ENCODE measurements around the gene INAVA.

INAVA gene

DNA sequence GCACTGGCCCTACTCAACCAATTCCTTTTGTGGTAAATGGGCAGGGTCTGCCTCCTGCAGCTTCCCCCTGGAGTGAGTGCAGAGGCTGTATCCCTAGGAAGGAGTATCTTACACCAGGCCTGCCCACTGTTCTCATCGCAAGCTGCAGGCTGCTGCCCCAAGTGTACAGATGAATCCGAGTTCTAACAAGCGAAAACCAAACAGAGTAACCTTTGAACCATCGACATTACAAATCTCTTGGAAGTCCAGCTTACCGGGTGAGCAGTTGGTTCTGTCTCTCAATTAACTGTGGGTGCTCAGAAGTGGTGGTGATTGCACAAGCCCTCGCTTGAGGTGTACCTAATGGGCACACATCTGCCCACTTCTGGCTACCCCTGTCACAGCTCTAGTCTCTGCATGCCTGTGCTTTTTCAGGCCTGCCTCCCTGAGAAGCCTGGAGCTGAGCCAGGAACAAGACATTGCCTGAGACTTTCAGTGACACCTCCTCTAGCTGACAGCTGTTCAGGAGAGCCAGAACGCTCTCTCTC is 22.7 kb downstream of the INAVA start:
- no peak for TF ChIP-seq RAD21 (IDR thresholded peaks at IDR 0.05; ENCODE audit: low read depth)
- TF ChIP-seq ZBTB7A (IDR thresholded peaks at IDR 0.05; ENCODE audit: low read depth) = no peak
- TF ChIP-seq, protein P1, sequence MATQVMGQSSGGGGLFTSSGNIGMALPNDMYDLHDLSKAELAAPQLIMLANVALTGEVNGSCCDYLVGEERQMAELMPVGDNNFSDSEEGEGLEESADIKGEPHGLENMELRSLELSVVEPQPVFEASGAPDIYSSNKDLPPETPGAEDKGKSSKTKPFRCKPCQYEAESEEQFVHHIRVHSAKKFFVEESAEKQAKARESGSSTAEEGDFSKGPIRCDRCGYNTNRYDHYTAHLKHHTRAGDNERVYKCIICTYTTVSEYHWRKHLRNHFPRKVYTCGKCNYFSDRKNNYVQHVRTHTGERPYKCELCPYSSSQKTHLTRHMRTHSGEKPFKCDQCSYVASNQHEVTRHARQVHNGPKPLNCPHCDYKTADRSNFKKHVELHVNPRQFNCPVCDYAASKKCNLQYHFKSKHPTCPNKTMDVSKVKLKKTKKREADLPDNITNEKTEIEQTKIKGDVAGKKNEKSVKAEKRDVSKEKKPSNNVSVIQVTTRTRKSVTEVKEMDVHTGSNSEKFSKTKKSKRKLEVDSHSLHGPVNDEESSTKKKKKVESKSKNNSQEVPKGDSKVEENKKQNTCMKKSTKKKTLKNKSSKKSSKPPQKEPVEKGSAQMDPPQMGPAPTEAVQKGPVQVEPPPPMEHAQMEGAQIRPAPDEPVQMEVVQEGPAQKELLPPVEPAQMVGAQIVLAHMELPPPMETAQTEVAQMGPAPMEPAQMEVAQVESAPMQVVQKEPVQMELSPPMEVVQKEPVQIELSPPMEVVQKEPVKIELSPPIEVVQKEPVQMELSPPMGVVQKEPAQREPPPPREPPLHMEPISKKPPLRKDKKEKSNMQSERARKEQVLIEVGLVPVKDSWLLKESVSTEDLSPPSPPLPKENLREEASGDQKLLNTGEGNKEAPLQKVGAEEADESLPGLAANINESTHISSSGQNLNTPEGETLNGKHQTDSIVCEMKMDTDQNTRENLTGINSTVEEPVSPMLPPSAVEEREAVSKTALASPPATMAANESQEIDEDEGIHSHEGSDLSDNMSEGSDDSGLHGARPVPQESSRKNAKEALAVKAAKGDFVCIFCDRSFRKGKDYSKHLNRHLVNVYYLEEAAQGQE (IDR thresholded peaks at IDR 0.05; ENCODE audit: low read depth) = no peak
- TF ChIP-seq FOXM1 (IDR thresholded peaks at IDR 0.05; ENCODE audit: borderline replicate concordance, low read depth) = no peak
- TF ChIP-seq TEAD4 (IDR thresholded peaks at IDR 0.05) = no peak
- no peak for TF ChIP-seq EGR1 (IDR thresholded peaks at IDR 0.05)
- no peak for TF ChIP-seq TCF12 (IDR thresholded peaks at IDR 0.05; ENCODE audit: low read depth)

DNA sequence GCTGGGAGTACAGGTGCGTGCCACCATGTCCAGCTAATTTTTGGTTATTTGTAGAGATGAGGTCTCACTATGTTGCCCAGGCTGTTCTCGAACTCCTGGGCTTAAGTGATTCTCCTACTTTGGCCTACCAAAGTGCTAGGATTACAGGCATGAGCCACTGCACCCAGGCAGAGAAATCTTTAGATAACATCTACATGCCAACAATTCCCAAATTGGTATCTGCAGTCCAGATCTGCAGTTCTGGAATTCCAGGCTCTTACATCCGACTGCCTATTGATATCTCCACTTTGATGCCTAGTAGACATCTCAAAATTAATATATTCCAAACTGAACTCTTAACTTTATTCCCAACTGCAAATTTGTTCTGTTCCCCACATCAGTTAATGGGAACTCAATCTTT is 23.3 kb downstream of the INAVA start:
- TF ChIP-seq TEAD4 (IDR thresholded peaks at IDR 0.05) (no peak), ZBTB7A (IDR thresholded peaks at IDR 0.05; ENCODE audit: low read depth) (no peak), YY1 (IDR thresholded peaks at IDR 0.05; ENCODE audit: low read depth) (no peak), NFIC (IDR thresholded peaks at IDR 0.05) (no peak), FOXM1 (IDR thresholded peaks at IDR 0.05; ENCODE audit: borderline replicate concordance, low read depth) (no peak), TAF1 (IDR thresholded peaks at IDR 0.05; ENCODE audit: low read depth) (no peak), EP300 (IDR thresholded peaks at IDR 0.05; ENCODE audit: borderline replicate concordance) (no peak), CREB1 (IDR thresholded peaks at IDR 0.05; ENCODE audit: low read depth) (no peak), TCF12 (IDR thresholded peaks at IDR 0.05; ENCODE audit: low read depth) (no peak), EGR1 (IDR thresholded peaks at IDR 0.05) (no peak), RAD21 (IDR thresholded peaks at IDR 0.05; ENCODE audit: low read depth) (no peak), CEBPB (IDR thresholded peaks at IDR 0.05) (no peak)
- TF ChIP-seq, protein P2, sequence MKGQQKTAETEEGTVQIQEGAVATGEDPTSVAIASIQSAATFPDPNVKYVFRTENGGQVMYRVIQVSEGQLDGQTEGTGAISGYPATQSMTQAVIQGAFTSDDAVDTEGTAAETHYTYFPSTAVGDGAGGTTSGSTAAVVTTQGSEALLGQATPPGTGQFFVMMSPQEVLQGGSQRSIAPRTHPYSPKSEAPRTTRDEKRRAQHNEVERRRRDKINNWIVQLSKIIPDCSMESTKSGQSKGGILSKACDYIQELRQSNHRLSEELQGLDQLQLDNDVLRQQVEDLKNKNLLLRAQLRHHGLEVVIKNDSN (IDR thresholded peaks at IDR 0.05) = no peak
- TF ChIP-seq, protein P3, sequence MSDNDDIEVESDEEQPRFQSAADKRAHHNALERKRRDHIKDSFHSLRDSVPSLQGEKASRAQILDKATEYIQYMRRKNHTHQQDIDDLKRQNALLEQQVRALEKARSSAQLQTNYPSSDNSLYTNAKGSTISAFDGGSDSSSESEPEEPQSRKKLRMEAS (IDR thresholded peaks at IDR 0.05) = no peak
- TF ChIP-seq, protein P1 (IDR thresholded peaks at IDR 0.05; ENCODE audit: low read depth) = no peak

DNA sequence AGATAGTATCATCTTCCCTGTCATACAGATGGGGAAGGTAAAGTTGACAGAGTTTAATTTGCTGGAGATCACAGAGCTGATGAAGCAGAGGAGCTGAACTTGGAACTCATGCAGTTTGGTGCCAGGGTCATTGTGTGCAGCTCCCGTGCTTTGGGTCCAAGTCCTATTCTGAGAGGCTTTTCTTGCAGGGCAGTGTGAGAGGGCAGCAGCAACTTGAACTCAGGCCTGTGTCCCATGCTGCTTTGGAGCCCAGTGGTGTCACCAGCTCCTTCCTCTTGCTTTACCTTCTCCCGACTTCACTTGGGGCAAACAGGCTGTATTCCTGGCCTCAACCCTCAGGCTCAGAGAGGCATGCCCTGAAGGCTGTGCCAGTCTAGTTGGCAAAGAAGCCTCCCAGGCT is 24.7 kb downstream of the INAVA start:
- TF ChIP-seq EGR1 (IDR thresholded peaks at IDR 0.05) = no peak
- no peak for TF ChIP-seq ZBTB7A (IDR thresholded peaks at IDR 0.05; ENCODE audit: low read depth)
- TF ChIP-seq YY1 (IDR thresholded peaks at IDR 0.05; ENCODE audit: low read depth) = no peak
- TF ChIP-seq, protein P1 (IDR thresholded peaks at IDR 0.05; ENCODE audit: low read depth) = no peak
- TF ChIP-seq EP300 (IDR thresholded peaks at IDR 0.05; ENCODE audit: borderline replicate concordance) = no peak
- no peak for TF ChIP-seq TAF1 (IDR thresholded peaks at IDR 0.05; ENCODE audit: low read depth)
- no peak for TF ChIP-seq CREB1 (IDR thresholded peaks at IDR 0.05; ENCODE audit: low read depth)
- no peak for TF ChIP-seq NFIC (IDR thresholded peaks at IDR 0.05)
- TF ChIP-seq CEBPB (IDR thresholded peaks at IDR 0.05) = no peak
- TF ChIP-seq, protein P2 (IDR thresholded peaks at IDR 0.05) = no peak
- TF ChIP-seq, protein P3 (IDR thresholded peaks at IDR 0.05) = no peak

DNA sequence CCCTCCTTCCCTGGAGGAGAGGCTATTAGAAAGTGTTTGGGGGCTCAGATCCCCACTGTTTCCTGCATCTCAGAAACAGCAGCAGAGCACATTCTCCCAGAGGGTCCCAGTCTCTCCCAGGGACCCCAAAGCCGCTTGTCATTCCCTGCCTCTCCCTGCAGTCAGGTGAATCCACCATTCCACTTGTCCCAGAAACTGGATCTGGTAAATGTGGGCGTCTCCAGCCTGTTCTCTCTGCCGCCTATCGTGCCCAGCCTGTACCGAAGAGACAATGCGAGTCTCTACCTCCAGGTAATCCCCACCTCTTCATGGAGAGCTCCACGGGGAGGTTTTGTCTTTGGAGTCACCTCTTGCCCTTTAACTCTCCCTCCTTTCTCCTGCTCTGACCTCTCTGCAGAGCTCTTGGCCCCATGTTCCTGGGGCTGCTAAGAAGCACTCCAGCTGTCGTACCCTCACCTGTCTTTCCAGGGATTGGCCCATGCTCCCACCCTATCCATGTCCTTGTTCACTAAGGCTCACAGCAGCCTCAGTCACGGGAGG is 26.9 kb downstream of the INAVA start:
- TF ChIP-seq TCF12 (IDR thresholded peaks at IDR 0.05; ENCODE audit: low read depth) (no peak), ZBTB7A (IDR thresholded peaks at IDR 0.05; ENCODE audit: low read depth) (no peak), EP300 (IDR thresholded peaks at IDR 0.05; ENCODE audit: borderline replicate concordance) (no peak), TEAD4 (IDR thresholded peaks at IDR 0.05) (no peak), TAF1 (IDR thresholded peaks at IDR 0.05; ENCODE audit: low read depth) (no peak)
- TF ChIP-seq, protein P1 (IDR thresholded peaks at IDR 0.05; ENCODE audit: low read depth) = no peak
- TF ChIP-seq, protein P2 (IDR thresholded peaks at IDR 0.05) = no peak
- TF ChIP-seq, protein P3 (IDR thresholded peaks at IDR 0.05) = no peak
